Karpas-422 (cell line): ENCODE measurements around the gene ANKRD29. TPM values are rescaled to one million over a fixed set of nuclear protein-coding genes. Genes with fewer than 3 reads are reported as not detected.

Experiments
- DNase-seq: peaks from one replicate; pipeline ENCODE4 v3.0.0-alpha.2; 2015
- H2AFZ ChIP-seq: fragments of 200-600 bp; sonication (generic); 2 replicates; pipeline ENCODE4 v1.6.1; 2014; ENCODE audit warnings: antibody characterized with exemption, low read length, mixed read lengths
- H3K27ac ChIP-seq: fragments of 200-600 bp; sonication (generic); 2 replicates; pipeline ENCODE4 v1.5.1; 2014; ENCODE audit warnings: mild to moderate bottlenecking, low read length, moderate library complexity
- H3K27me3 ChIP-seq: fragments of 200-600 bp; sonication (generic); 2 replicates; pipeline ENCODE4 v1.6.1; 2014; ENCODE audit warnings: low read length, mixed read lengths
- H3K36me3 ChIP-seq: fragments of 200-600 bp; sonication (generic); 2 replicates; pipeline ENCODE4 v1.6.1; 2014; ENCODE audit warnings: low read length, mixed read lengths; ENCODE audit not compliant: insufficient read depth
- H3K4me1 ChIP-seq: fragments of 200-600 bp; sonication (generic); 2 replicates; pipeline ENCODE4 v1.6.1; 2014; ENCODE audit warnings: mild to moderate bottlenecking, low read length, mixed read lengths
- H3K4me2 ChIP-seq: fragments of 200-600 bp; sonication (generic); 2 replicates; pipeline ENCODE4 v1.6.1; 2014; ENCODE audit warnings: low read length, low read depth, mild to moderate bottlenecking; ENCODE audit not compliant: poor library complexity, severe bottlenecking
- H3K4me3 ChIP-seq: fragments of 200-600 bp; sonication (generic); 2 replicates; pipeline ENCODE4 v1.5.1; 2014; ENCODE audit warnings: mild to moderate bottlenecking, antibody characterized with exemption, low read length, mixed read lengths
- H3K79me2 ChIP-seq: fragments of 200-600 bp; sonication (generic); 2 replicates; pipeline ENCODE4 v1.6.1; 2014; ENCODE audit warnings: mild to moderate bottlenecking, low read length, mixed read lengths
- H3K9ac ChIP-seq: fragments of 200-600 bp; sonication (generic); 2 replicates; pipeline ENCODE4 v1.6.0; 2014; ENCODE audit warnings: low read length
- H3K9me2 ChIP-seq: fragments of 200-600 bp; sonication (generic), shearing (Covaris generic); replicated peaks from 2 replicates; pipeline ENCODE4 v1.6.0; 2014; ENCODE audit warnings: mild to moderate bottlenecking, low read length, moderate library complexity; ENCODE audit not compliant: insufficient read depth
- H3K9me3 ChIP-seq: fragments of 300-700, 200-600 bp; sonication (generic); 2 replicates; pipeline ENCODE4 v1.6.1; 2014; ENCODE audit warnings: low read length, mixed read lengths
- H4K20me1 ChIP-seq: fragments of 200-600 bp; sonication (generic); 2 replicates; pipeline ENCODE4 v1.6.1; 2014; ENCODE audit warnings: mild to moderate bottlenecking, antibody characterized with exemption, low read length, low read depth; ENCODE audit not compliant: insufficient read depth
- total RNA-seq: library from RNA; depleted of rRNA; stranded (reverse); fragments of >200 nt; shearing (Covaris generic); gene quantifications from 2 replicates; pipeline ENCODE4 v1.2.3, GENCODE V29; 2014; ENCODE audit warnings: low replicate concordance

Gene ANKRD29
- total RNA-seq, 1 experiment from 2014 or later, result not detected

GRCh38 chr18:23703987-23704384 lies 41.3 kb upstream of the ANKRD29 start:
- no peaks in the 10 kb centered on the region for H3K79me2 ChIP-seq
- H3K4me1 ChIP-seq, result no peaks in the 10 kb centered on the region
- no peaks in the 10 kb centered on the region for H4K20me1 ChIP-seq
- H3K4me2 ChIP-seq, result no peak overlapping the region
- no peaks in the 10 kb centered on the region for H3K27me3 ChIP-seq
- no peak overlapping the region for H3K4me3 ChIP-seq
- H3K9ac ChIP-seq, result no peak overlapping the region
- no peaks in the 10 kb centered on the region for H3K36me3 ChIP-seq
- no peaks in the 10 kb centered on the region for H3K9me2 ChIP-seq
- no peak for DNase-seq
- peaks cover 3% of the 10 kb centered on the region; the same call in 1 of the 2 replicates for H3K9me3 ChIP-seq
- no peak overlapping the region for H3K27ac ChIP-seq
- no peak overlapping the region for H2AFZ ChIP-seq

- H4K20me1 ChIP-seq, result no peaks in the 10 kb centered on the region
- DNase-seq, result peak; percentile 74
- H3K9me3 ChIP-seq, result peaks cover 3% of the 10 kb centered on the region; the same call in 1 of the 2 replicates
- no peak overlapping the region for H3K4me3 ChIP-seq
- no peak overlapping the region for H2AFZ ChIP-seq
- no peaks in the 10 kb centered on the region for H3K79me2 ChIP-seq
- no peak overlapping the region for H3K9ac ChIP-seq
- H3K4me2 ChIP-seq, result no peak overlapping the region
- no peaks in the 10 kb centered on the region for H3K4me1 ChIP-seq
- H3K27ac ChIP-seq, result no peak overlapping the region
- no peaks in the 10 kb centered on the region for H3K27me3 ChIP-seq
- no peaks in the 10 kb centered on the region for H3K9me2 ChIP-seq
- no peaks in the 10 kb centered on the region for H3K36me3 ChIP-seq
Measured at GRCh38 chr18:23703057-23703986, 40.6 kb upstream of the ANKRD29 start.

- Histone ChIP-seq H3K4me1 (no peaks in the 10 kb centered on the region), H3K9me3 (peaks cover 3% of the 10 kb centered on the region; the same call in 1 of the 2 replicates), H3K27ac (no peak overlapping the region), H3K4me3 (no peak overlapping the region), H3K4me2 (no peak overlapping the region), H4K20me1 (no peaks in the 10 kb centered on the region), H3K27me3 (no peaks in the 10 kb centered on the region), H3K79me2 (no peaks in the 10 kb centered on the region), H3K9ac (no peak overlapping the region), H3K9me2 (no peaks in the 10 kb centered on the region), H2AFZ (no peak overlapping the region), H3K36me3 (no peaks in the 10 kb centered on the region)
- DNase-seq, result no peak
Measured at GRCh38 chr18:23702606-23703005, 39.9 kb upstream of the ANKRD29 start.

GRCh38 chr18:23701544-23702064 lies 38.9 kb upstream of the ANKRD29 start:
- H3K9me2 ChIP-seq, result no peaks in the 10 kb centered on the region
- no peak overlapping the region for H3K27ac ChIP-seq
- DNase-seq, result no peak
- no peaks in the 10 kb centered on the region for H4K20me1 ChIP-seq
- no peak overlapping the region for H2AFZ ChIP-seq
- H3K4me3 ChIP-seq, result no peak overlapping the region
- H3K4me1 ChIP-seq, result no peaks in the 10 kb centered on the region
- H3K27me3 ChIP-seq, result no peaks in the 10 kb centered on the region
- H3K4me2 ChIP-seq, result no peak overlapping the region
- H3K36me3 ChIP-seq, result no peaks in the 10 kb centered on the region
- H3K9ac ChIP-seq, result no peak overlapping the region
- no peaks in the 10 kb centered on the region for H3K9me3 ChIP-seq
- no peaks in the 10 kb centered on the region for H3K79me2 ChIP-seq

- Histone ChIP-seq H3K4me3 (no peak overlapping the region), H3K27me3 (no peaks in the 10 kb centered on the region), H3K79me2 (no peaks in the 10 kb centered on the region), H4K20me1 (no peaks in the 10 kb centered on the region), H2AFZ (no peak overlapping the region), H3K9ac (no peak overlapping the region), H3K4me2 (no peak overlapping the region), H3K36me3 (no peaks in the 10 kb centered on the region), H3K9me3 (no peaks in the 10 kb centered on the region), H3K4me1 (no peaks in the 10 kb centered on the region), H3K9me2 (no peaks in the 10 kb centered on the region), H3K27ac (no peak overlapping the region)
- DNase-seq, result peak; percentile 62
Measured at GRCh38 chr18:23701017-23701416, 38.3 kb upstream of the ANKRD29 start.

GRCh38 chr18:23694637-23695430 lies 32.1 kb upstream of the ANKRD29 start:
- Histone ChIP-seq H3K9me2 (no peaks in the 10 kb centered on the region), H3K36me3 (no peaks in the 10 kb centered on the region), H2AFZ (no peak overlapping the region), H4K20me1 (no peaks in the 10 kb centered on the region), H3K9me3 (no peaks in the 10 kb centered on the region), H3K79me2 (no peaks in the 10 kb centered on the region), H3K9ac (no peak overlapping the region), H3K4me1 (no peaks in the 10 kb centered on the region), H3K4me3 (no peak overlapping the region), H3K27ac (no peak overlapping the region), H3K4me2 (no peak overlapping the region), H3K27me3 (no peaks in the 10 kb centered on the region)
- DNase-seq, result no peak

- Histone ChIP-seq H3K79me2 (no peaks in the 10 kb centered on the region), H3K9me3 (no peaks in the 10 kb centered on the region), H3K27ac (no peak overlapping the region), H3K9me2 (no peaks in the 10 kb centered on the region), H3K4me2 (no peak overlapping the region), H3K36me3 (no peaks in the 10 kb centered on the region), H3K27me3 (no peaks in the 10 kb centered on the region), H3K9ac (no peak overlapping the region), H4K20me1 (no peaks in the 10 kb centered on the region), H2AFZ (no peak overlapping the region), H3K4me3 (no peak overlapping the region), H3K4me1 (no peaks in the 10 kb centered on the region)
- DNase-seq, result no peak
Measured at GRCh38 chr18:23693846-23694245, 31.1 kb upstream of the ANKRD29 start.

GRCh38 chr18:23690505-23691068 lies 27.9 kb upstream of the ANKRD29 start:
- H3K27me3 ChIP-seq, result no peaks in the 10 kb centered on the region

More at GRCh38 chr18:23690505-23691068, 27.9 kb upstream of the ANKRD29 start:
- Histone ChIP-seq H3K36me3 (no peaks in the 10 kb centered on the region), H3K4me3 (no peak overlapping the region), H3K4me2 (no peak overlapping the region), H3K4me1 (no peaks in the 10 kb centered on the region), H3K9ac (no peak overlapping the region), H3K27ac (no peak overlapping the region), H3K79me2 (no peaks in the 10 kb centered on the region), H2AFZ (no peak overlapping the region), H3K9me3 (no peaks in the 10 kb centered on the region), H4K20me1 (no peaks in the 10 kb centered on the region), H3K9me2 (no peaks in the 10 kb centered on the region)
- DNase-seq, result no peak
